K562 (cell line): ENCODE measurements around the gene IRF5. TPM values are rescaled to one million over a fixed set of nuclear protein-coding genes. Genes with fewer than 3 reads are reported as not detected.
A peak's percentile ranks its signal among the peaks of the same experiment; 100 is the strongest.

Experiments
- ATAC-seq: fragments of 200-7000 bp; cut with Tn5 transposase; 3 replicates; pipeline ENCODE4 v1.9.1; 2020; ENCODE audit warnings: moderate library complexity
- BruUV-seq: library from RNA; stranded (reverse); fragments of 400-500 nt; replicated peaks from 2 replicates; lab custom pipeline; 2021; lab: Mats Ljungman, UMichigan
- CTCF ChIA-PET: fragments of 300-600 bp; formaldehyde crosslinking; extraction: SDS; loops from one replicate; lab custom pipeline; 2021; ENCODE audit warnings: low intra/inter-chr PET ratio; lab: Yijun Ruan, JAX
- POLR2A ChIA-PET: fragments of 300-600, 350-650 bp; sonication (Branson Sonifier 250); formaldehyde crosslinking; extraction: SDS; loops from one replicate; lab custom pipeline; 2021; ENCODE audit warnings: antibody characterized with exemption, inconsistent platforms; lab: Yijun Ruan, JAX
- DNase-seq, 4 experiments: peaks; one replicate each; pipeline versions ENCODE4 v3.0.0 to v3.0.0-alpha.2; 2011 to 2018; ENCODE audit warnings: low spot score in 3 of 4, mixed read lengths in 3 of 4; ENCODE audit errors: extremely low read depth in 1 of 4
- FAIRE-seq: peaks from 2 replicates; lab custom pipeline; 2011; peaks lifted over from hg19 to GRCh38; lab: Jason Lieb, UNC
- H2AFZ ChIP-seq: 2 replicates; pipeline ENCODE4 v1.6.0; 2011; ENCODE audit warnings: low read depth, low read length, control low read depth, inconsistent platforms
- H3K27ac ChIP-seq: fragments of 200-600 bp; 3 replicates; pipeline ENCODE4 v1.8.0; 2011; ENCODE audit warnings: low read depth, mild to moderate bottlenecking, control low read depth, inconsistent platforms, low read length, moderate library complexity, mixed read lengths; ENCODE audit errors: extremely low read depth
- H3K27me3 ChIP-seq, 2 experiments: fragments of 300-600 bp in 1 of 2; 2 replicates in 1 of 2; 3 replicates in 1 of 2; pipeline versions ENCODE4 v1.6.0 to v1.8.0; 2011; ENCODE audit warnings: inconsistent platforms in 2 of 2, low read length in 2 of 2, mild to moderate bottlenecking in 1 of 2, mixed read lengths in 1 of 2, moderate library complexity in 1 of 2; ENCODE audit not compliant: control insufficient read depth in 2 of 2, insufficient read depth in 2 of 2
- H3K36me3 ChIP-seq: fragments of 300-600 bp; 3 replicates; pipeline ENCODE4 v1.8.0; 2011; ENCODE audit warnings: mild to moderate bottlenecking, low read length, inconsistent platforms; ENCODE audit not compliant: control insufficient read depth, insufficient read depth
- H3K4me1 ChIP-seq, 2 experiments: fragments of 200-600 bp in 1 of 2; replicated peaks in 1 of 2; 2 replicates in 1 of 2; 3 replicates in 1 of 2; pipeline versions ENCODE4 v1.5.1 to v1.8.0; 2011; ENCODE audit warnings: inconsistent platforms in 2 of 2, low read length in 2 of 2, mild to moderate bottlenecking in 1 of 2, mixed read lengths in 1 of 2, moderate library complexity in 1 of 2; ENCODE audit not compliant: control insufficient read depth in 2 of 2, insufficient read depth in 2 of 2
- H3K4me2 ChIP-seq: 2 replicates; pipeline ENCODE4 v1.6.1; 2011; ENCODE audit warnings: low read length, control low read depth, inconsistent platforms, mixed read lengths; ENCODE audit not compliant: insufficient read depth
- H3K4me3 ChIP-seq: fragments of 200-600 bp; sonication (generic), shearing (Covaris generic); 2 replicates; pipeline ENCODE4 v1.5.1; 2016; ENCODE audit warnings: control low read depth, inconsistent platforms
- H3K79me2 ChIP-seq: fragments of 200-600 bp; 3 replicates; pipeline ENCODE4 v1.8.0; 2011; ENCODE audit warnings: low read length, inconsistent platforms; ENCODE audit not compliant: control insufficient read depth, insufficient read depth
- H3K9ac ChIP-seq, 2 experiments: 2 replicates each; pipeline versions ENCODE4 v1.6.0 to v1.6.1; 2011; ENCODE audit warnings: low read depth in 2 of 2, low read length in 2 of 2, control low read depth in 1 of 2, inconsistent platforms in 1 of 2, mild to moderate bottlenecking in 1 of 2, mixed read lengths in 1 of 2; ENCODE audit not compliant: insufficient read depth in 1 of 2
- H3K9me1 ChIP-seq: one replicate; pipeline ENCODE4 v1.6.0; 2011; ENCODE audit warnings: inconsistent platforms, mild to moderate bottlenecking, low read length, moderate library complexity; ENCODE audit not compliant: control insufficient read depth, insufficient read depth
- H3K9me3 ChIP-seq: replicated peaks from 2 replicates; pipeline ENCODE4 v1.5.1; 2011; ENCODE audit warnings: low read depth, low read length, inconsistent platforms; ENCODE audit not compliant: control insufficient read depth, insufficient read depth
- H4K20me1 ChIP-seq: replicated peaks from 2 replicates; pipeline ENCODE4 v1.6.1; 2011; ENCODE audit warnings: low read length, inconsistent platforms, mixed read lengths; ENCODE audit not compliant: control insufficient read depth, insufficient read depth
- ATF7 ChIP-seq: fragments of 450-650 bp; IDR thresholded peaks from 2 replicates; pipeline ENCODE4 v1.7.1; 2014; ENCODE audit warnings: mild to moderate bottlenecking, moderate library complexity
- BRCA1 ChIP-seq, 2 experiments: fragments of 450-650 bp in 1 of 2; sonication (generic) in 1 of 2; formaldehyde crosslinking in 1 of 2; IDR thresholded peaks; 2 replicates each; pipeline versions ENCODE4 v1.5.0 to v1.6.1; 2017 to 2020; ENCODE audit warnings: mild to moderate bottlenecking in 1 of 2, missing genetic modification reagents in 1 of 2
- POLR2AphosphoS2 ChIP-seq: IDR thresholded peaks from 2 replicates; pipeline ENCODE4 v1.6.1; 2012; ENCODE audit warnings: low read length, improper control_type of control experiment
- XRCC3 ChIP-seq: fragments of 450-650 bp; IDR thresholded peaks from 2 replicates; pipeline ENCODE4 v1.6.1; 2017; ENCODE audit warnings: mild to moderate bottlenecking, moderate library complexity
- WGBS: fragments of 100-300 bp; shearing (Covaris generic); methylation state at CpG from one replicate; pipeline ENCODE4 v1.1.6; 2016; ENCODE audit warnings: low coverage, mixed read lengths; ENCODE audit not compliant: insufficient coverage; ENCODE audit errors: missing lambda C conversion rate; 5-methylcytosine and 5-hydroxymethylcytosine counted together
- in situ Hi-C: fragments of 300-500 bp; cut with MboI; formaldehyde crosslinking; loops from 4 replicates; pipeline ENCODE4 v1.15.0; 2018; ENCODE audit warnings: inconsistent platforms, mixed read lengths
- intact Hi-C: fragments of 100-400 bp; cut with micrococcal nuclease; formaldehyde crosslinking; loops from 2 replicates; pipeline ENCODE4 v1.14.2; 2022
- polyA plus RNA-seq, 8 experiments: library from polyadenylated mRNA; depleted of rRNA in 4 of 8; stranded (reverse) in 5 of 8; unstranded in 3 of 8; fragments of >200 nt; fragmentation: Nextera tagmentation in 2 of 8; fragmentation: Illumina TruSeq in 1 of 8; extraction: Ambion mirVana in 2 of 8; extraction: Trizol in 1 of 8; gene quantifications; 2 replicates each; pipeline versions ENCODE4 v1.2.1 to v1.2.3, GENCODE V29; 2011 to 2014; ENCODE audit warnings: inconsistent platforms in 1 of 8, missing spikeins in 1 of 8
- total RNA-seq, 7 experiments: library from RNA; depleted of rRNA in 6 of 7; stranded (reverse); fragments of >200 nt in 6 of 7; fragmentation: Illumina TruSeq in 2 of 7; extraction: Trizol in 2 of 7; gene quantifications; 2 replicates each; pipeline versions ENCODE4 v1.2.1 to v1.2.3, GENCODE V29; 2011 to 2021; ENCODE audit warnings: low replicate concordance in 1 of 7
- TF ChIP-seq, protein P1 (sequence below): fragments of 250-450 bp; sonication (Bioruptor Pico); IDR thresholded peaks from 2 replicates; pipeline ENCODE4 v1.9.0; 2021; ENCODE audit warnings: mild to moderate bottlenecking, inconsistent platforms
- TF ChIP-seq, protein P2 (sequence below), 2 experiments: fragments of 200-800 bp in 1 of 2; sonication (Bioruptor generic) in 1 of 2; sonication (generic) in 1 of 2; formaldehyde crosslinking in 1 of 2; IDR thresholded peaks in 1 of 2; conservative IDR thresholded peaks in 1 of 2; 2 replicates each; pipeline versions ENCODE4 v1.5.0 to v1.6.1; 2016 to 2020; ENCODE audit warnings: missing compliant biosample characterization in 1 of 2, missing genetic modification characterization in 1 of 2, missing genetic modification reagents in 1 of 2
- TF ChIP-seq, protein P3 (sequence below): sonication (generic); formaldehyde crosslinking; IDR thresholded peaks from 2 replicates; pipeline ENCODE4 v1.4.0; 2020; ENCODE audit warnings: mild to moderate bottlenecking, missing genetic modification reagents
- TF ChIP-seq, protein P4 (sequence below): fragments of 250-450 bp; sonication (Bioruptor Pico); IDR thresholded peaks from 2 replicates; pipeline ENCODE4 v1.8.0; 2022; ENCODE audit warnings: moderate library complexity, mild to moderate bottlenecking, inconsistent platforms
- TF ChIP-seq, protein P5 (sequence below): fragments of 450-650 bp; IDR thresholded peaks from 2 replicates; pipeline ENCODE4 v1.6.1; 2016; ENCODE audit warnings: low read depth, mild to moderate bottlenecking, moderate library complexity
- TF ChIP-seq, protein P6 (sequence below): sonication (generic); formaldehyde crosslinking; IDR thresholded peaks from 2 replicates; pipeline ENCODE4 v1.8.0; 2022; ENCODE audit warnings: mild to moderate bottlenecking, missing genetic modification reagents

The IRF5 gene
- total and polyA plus RNA-seq, 9 of the 15 experiments (the other 6 are each of a cell fraction or from before 2014, with no cell fraction given): 0.04 TPM; not detected in 8

DNA sequence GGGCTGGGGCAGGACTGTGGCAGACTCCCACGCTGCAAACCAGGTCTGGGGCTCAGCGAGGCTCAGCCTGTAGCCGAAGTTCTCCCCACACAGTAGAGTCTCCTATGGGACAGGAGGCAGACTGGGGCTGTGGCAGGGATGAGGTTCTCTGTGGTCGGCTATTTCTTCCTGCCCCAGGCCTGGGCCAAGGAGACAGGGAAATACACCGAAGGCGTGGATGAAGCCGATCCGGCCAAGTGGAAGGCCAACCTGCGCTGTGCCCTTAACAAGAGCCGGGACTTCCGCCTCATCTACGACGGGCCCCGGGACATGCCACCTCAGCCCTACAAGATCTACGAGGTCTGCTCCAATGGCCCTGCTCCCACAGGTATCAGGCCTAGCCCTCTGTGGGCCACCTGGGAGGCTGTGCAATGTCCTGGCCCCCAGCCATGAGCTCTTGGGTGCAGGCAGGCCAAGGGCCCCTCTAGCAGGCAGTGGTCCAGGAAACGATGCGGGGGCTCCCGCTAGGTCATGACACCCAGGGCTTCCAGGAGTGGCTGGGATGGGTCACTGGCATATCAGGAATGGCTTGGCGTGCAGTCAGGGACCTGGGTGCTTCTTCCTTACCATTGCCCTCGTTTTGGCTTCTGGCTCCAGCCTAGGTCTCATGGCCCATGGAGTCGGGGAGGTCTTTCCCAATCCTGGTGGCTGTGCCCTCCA lies 8.1 kb downstream of the IRF5 start:
- Histone ChIP-seq H3K4me1 (peaks cover 0 to 21% of the 10 kb centered on the region in 2 experiments; a peak in 2 of 5 replicates), H3K9me3 (no peaks in the 10 kb centered on the region), H4K20me1 (peaks cover 5% of the 10 kb centered on the region), H2AFZ (no peak overlapping the region), H3K79me2 (no peaks in the 10 kb centered on the region), H3K27ac (no peak overlapping the region), H3K36me3 (no peaks in the 10 kb centered on the region), H3K4me3 (no peak overlapping the region), H3K9me1 (no peaks in the 10 kb centered on the region), H3K27me3 (peaks cover 33 to 43% of the 10 kb centered on the region in 2 experiments; a peak in 4 of 5 replicates), H3K9ac (peak overlapping the region in 1 of 2 experiments; percentile 39; a peak in 1 of 4 replicates), H3K4me2 (no peak overlapping the region)
- intact Hi-C loops: no loop called here
- BruUV-seq: no TSS peak
- ChIA-PET POLR2A (interaction anchor here (0.7 to 1.3 kb wide), 4 partner anchors 14 to 387 kb away, joined by 3 to 6 read pairs (median 4); no protein-coding TSS in a partner anchor), CTCF (no interaction called here)
- WGBS: 12% methylated on average over 21 of the region's 21 CpGs
- in situ Hi-C loops: no loop called here
- FAIRE-seq (no peak), ATAC-seq (no peak; the same call in 2 of the 3 replicates), DNase-seq (no peak)
- TF ChIP-seq, protein P1, sequence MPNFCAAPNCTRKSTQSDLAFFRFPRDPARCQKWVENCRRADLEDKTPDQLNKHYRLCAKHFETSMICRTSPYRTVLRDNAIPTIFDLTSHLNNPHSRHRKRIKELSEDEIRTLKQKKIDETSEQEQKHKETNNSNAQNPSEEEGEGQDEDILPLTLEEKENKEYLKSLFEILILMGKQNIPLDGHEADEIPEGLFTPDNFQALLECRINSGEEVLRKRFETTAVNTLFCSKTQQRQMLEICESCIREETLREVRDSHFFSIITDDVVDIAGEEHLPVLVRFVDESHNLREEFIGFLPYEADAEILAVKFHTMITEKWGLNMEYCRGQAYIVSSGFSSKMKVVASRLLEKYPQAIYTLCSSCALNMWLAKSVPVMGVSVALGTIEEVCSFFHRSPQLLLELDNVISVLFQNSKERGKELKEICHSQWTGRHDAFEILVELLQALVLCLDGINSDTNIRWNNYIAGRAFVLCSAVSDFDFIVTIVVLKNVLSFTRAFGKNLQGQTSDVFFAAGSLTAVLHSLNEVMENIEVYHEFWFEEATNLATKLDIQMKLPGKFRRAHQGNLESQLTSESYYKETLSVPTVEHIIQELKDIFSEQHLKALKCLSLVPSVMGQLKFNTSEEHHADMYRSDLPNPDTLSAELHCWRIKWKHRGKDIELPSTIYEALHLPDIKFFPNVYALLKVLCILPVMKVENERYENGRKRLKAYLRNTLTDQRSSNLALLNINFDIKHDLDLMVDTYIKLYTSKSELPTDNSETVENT: 0 out of 2 replicates have a peak, but pooled peaks have one; percentile 13
- TF ChIP-seq XRCC3 (no peak), BRCA1 (IDR thresholded peaks at IDR 0.05) (no peak), BRCA1 (CRISPR knock-in tag; IDR thresholded peaks at IDR 0.05) (0 out of 2 replicates have a peak, but pooled peaks have one; percentile 75), POLR2AphosphoS2 (no peak), ATF7 (no peak)
- TF ChIP-seq, protein P2, sequence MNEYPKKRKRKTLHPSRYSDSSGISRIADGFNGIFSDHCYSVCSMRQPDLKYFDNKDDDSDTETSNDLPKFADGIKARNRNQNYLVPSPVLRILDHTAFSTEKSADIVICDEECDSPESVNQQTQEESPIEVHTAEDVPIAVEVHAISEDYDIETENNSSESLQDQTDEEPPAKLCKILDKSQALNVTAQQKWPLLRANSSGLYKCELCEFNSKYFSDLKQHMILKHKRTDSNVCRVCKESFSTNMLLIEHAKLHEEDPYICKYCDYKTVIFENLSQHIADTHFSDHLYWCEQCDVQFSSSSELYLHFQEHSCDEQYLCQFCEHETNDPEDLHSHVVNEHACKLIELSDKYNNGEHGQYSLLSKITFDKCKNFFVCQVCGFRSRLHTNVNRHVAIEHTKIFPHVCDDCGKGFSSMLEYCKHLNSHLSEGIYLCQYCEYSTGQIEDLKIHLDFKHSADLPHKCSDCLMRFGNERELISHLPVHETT (CRISPR knock-in tag; conservative IDR thresholded peaks at IDR 0.05 in 1 of 2, IDR thresholded peaks at IDR 0.05 in 1 of 2): no peak
- TF ChIP-seq, protein P3, sequence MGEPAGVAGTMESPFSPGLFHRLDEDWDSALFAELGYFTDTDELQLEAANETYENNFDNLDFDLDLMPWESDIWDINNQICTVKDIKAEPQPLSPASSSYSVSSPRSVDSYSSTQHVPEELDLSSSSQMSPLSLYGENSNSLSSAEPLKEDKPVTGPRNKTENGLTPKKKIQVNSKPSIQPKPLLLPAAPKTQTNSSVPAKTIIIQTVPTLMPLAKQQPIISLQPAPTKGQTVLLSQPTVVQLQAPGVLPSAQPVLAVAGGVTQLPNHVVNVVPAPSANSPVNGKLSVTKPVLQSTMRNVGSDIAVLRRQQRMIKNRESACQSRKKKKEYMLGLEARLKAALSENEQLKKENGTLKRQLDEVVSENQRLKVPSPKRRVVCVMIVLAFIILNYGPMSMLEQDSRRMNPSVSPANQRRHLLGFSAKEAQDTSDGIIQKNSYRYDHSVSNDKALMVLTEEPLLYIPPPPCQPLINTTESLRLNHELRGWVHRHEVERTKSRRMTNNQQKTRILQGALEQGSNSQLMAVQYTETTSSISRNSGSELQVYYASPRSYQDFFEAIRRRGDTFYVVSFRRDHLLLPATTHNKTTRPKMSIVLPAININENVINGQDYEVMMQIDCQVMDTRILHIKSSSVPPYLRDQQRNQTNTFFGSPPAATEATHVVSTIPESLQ (CRISPR knock-in tag): no peak
- TF ChIP-seq, protein P4, sequence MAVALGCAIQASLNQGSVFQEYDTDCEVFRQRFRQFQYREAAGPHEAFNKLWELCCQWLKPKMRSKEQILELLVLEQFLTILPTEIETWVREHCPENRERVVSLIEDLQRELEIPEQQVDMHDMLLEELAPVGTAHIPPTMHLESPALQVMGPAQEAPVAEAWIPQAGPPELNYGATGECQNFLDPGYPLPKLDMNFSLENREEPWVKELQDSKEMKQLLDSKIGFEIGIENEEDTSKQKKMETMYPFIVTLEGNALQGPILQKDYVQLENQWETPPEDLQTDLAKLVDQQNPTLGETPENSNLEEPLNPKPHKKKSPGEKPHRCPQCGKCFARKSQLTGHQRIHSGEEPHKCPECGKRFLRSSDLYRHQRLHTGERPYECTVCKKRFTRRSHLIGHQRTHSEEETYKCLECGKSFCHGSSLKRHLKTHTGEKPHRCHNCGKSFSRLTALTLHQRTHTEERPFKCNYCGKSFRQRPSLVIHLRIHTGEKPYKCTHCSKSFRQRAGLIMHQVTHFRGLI (CRISPR knock-in tag): no peak
- TF ChIP-seq, protein P5, sequence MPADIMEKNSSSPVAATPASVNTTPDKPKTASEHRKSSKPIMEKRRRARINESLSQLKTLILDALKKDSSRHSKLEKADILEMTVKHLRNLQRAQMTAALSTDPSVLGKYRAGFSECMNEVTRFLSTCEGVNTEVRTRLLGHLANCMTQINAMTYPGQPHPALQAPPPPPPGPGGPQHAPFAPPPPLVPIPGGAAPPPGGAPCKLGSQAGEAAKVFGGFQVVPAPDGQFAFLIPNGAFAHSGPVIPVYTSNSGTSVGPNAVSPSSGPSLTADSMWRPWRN: no peak
- TF ChIP-seq, protein P6, sequence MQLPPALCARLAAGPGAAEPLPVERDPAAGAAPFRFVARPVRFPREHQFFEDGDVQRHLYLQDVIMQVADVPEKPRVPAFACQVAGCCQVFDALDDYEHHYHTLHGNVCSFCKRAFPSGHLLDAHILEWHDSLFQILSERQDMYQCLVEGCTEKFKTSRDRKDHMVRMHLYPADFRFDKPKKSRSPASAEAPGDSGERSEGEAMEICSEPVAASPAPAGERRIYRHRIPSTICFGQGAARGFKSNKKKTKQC (CRISPR knock-in tag): 0 out of 2 replicates have a peak, but pooled peaks have one; percentile 33
